Stimulated activated CD8-positive, alpha-beta memory T cell treated with anti-CD3 and anti-CD28 coated beads, Interleukin-15, amount 100 ng/mL, for 48 hours (primary cell): Measurements from ENCODE around the gene PHEX.
"Not testable (repeated sequence)": the region's sequence is repeated elsewhere in the genome, so short reads cannot be mapped to it uniquely, and the experiment has no call there.

Source experiments
- DNase-seq, 2 donors: peaks; one replicate each; pipeline ENCODE4 v3.0.0-alpha.2; 2020; ENCODE audit warnings: low read depth in 2 of 2

The PHEX gene

DNA sequence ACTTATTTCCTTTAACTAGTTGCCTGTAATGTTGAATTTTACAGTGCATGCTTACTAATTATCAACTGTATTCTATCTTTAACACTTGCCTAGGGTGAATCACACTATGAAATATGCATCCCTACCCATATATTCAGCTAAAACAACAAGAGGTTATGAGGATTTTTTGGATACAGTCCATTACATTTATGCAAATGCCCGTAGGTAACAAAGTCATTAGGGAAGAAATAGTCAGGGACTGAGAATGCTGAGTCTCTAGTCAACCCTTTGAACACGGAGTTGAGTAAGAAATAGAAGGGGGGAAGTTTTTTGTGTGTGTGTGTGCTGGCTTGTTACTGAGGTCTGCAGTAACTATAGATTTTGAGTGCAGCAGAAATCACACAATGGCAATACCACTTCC lies 214.5 kb downstream of the PHEX start:
- no peak for DNase-seq

DNA sequence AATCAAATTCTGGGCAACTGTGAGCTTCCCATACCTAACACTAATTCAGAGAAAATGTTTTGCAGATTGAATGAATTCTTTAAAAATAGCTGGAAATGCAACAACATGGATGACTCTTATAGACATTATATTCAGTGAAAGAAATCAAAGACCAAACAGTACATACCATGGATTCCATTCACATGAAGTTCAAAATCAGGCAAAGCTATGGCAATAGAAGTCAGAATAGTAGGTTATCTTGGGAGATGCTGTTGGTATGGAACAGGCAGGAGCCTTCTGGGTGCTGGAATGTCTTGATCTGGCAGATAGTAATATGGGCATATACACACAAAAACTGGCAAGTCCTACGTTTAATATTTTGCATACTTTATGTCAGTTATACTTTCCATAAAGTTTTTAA lies 215.0 kb downstream of the PHEX start:
- DNase-seq: no peak

DNA sequence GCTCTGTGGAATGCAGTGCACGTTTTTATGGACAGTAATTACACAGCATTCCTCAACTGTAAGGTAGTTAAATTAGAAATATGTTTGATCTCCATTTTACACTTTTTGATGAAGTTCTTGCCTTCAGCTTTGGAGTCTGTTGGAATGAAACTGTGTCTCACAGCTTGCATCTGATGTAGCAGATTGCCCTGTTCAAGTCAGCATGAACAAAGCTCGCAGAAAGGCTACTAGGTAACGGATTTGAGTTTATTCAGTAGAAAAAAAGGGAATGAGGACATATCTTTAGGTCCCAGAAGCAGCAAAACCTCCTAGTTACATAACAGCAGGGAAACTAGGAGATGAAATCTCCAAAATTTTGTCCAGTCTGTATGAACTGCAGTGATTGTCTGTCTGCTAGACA lies 216.3 kb downstream of the PHEX start:
- no peak for DNase-seq

DNA sequence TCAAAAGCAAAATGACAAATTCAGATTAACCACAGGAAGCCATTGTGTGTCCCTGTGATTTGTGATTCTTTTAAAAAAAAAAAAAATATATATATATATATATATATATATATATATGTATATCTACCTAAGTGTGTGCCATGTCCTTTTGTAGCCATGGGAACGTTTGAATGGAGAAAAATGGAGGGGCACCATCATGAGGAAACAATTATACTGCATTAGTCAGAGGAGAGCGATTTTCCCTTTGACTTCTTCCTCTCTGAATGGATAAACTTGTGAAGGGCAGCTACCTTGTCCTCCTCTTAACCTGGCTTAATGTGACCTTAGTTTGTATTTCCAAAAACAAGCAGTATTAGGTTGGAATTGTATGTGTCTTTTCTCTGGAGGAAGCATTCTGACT lies 217.2 kb downstream of the PHEX start:
- DNase-seq: no peak

DNA sequence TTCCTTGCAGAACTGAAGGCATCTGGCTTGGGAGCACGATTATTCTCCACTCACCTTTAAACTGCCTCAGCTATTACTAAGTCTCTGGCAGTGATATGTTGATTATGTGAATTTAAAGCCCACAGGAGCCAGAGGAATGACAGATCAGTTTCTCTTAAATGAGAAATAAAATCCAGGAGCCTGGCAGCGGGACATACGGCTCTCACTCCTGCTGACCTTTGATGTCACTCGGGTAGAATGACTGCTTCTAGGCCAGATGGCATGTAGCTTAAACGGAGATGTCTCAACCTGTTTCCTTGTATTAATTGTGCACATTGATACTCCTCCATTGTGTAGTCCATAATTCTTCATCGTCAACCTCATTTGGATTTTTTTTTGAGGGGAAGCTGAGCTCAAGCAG lies 236.6 kb downstream of the PHEX start:
- no peak for DNase-seq

DNA sequence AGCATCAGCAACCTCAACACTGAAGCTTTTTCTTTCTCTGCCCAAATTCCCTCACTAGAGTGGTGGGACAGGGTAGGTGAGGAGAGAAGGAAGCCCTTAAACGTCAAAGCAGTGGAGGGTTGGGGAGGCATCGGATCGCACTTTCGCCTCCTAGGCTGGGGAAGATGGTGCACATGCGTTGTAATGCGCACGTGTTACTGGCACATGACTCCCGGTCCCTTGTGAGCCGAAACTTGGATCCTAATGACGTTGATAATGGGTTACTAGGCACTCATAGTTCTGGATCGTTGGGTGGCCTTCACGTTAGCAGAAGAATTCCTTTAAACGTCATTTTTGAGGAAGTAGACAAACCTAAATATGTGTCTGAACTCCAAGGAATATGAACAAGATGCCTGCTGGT lies 240.5 kb downstream of the PHEX start, which contains the start of gene CBLL2:
CBLL2 (plus strand) TSS at position 301 of the 400 bp plus-strand sequence; CDS start at position 380, 79 bp downstream.
- DNase-seq: no peak

DNA sequence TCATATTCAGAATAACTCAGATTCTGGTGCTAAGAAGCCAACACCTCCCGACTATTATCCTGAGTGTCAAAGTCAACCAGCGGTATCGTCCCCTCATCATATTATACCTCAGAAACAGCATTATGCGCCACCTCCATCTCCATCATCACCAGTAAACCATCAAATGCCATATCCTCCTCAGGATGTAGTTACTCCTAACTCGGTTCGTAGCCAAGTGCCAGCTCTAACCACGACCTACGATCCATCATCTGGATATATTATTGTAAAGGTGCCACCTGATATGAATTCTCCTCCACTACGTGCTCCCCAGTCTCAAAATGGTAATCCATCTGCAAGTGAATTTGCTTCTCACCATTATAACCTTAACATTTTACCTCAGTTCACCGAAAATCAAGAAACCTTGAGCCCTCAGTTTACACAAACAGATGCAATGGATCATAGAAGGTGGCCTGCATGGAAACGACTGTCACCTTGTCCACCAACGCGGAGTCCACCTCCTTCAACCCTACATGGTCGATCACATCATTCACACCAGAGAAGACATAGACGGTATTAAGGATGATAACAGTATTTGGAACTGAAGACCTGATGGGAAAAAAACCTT lies 241.7 kb downstream of the PHEX start:
- no peak for DNase-seq

DNA sequence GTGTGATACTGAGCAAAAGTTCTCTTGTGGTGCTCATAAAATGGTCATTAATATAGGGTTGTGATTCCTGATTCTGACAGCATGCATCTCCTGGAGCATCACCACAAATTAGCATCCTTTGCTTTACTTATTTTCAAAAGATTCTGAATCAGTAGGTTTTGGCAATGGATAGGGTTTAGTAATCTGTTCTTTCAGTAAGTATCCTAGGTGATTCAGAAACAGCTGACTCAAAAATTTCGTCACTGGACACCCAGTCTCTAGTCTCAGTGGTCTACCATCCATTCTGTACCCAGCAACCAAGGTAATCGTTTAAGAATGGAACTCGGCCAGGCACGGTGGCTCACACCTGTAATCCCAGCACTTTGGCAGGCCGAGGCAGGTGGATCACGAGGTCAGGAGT lies 244.7 kb downstream of the PHEX start:
- no peak for DNase-seq

DNA sequence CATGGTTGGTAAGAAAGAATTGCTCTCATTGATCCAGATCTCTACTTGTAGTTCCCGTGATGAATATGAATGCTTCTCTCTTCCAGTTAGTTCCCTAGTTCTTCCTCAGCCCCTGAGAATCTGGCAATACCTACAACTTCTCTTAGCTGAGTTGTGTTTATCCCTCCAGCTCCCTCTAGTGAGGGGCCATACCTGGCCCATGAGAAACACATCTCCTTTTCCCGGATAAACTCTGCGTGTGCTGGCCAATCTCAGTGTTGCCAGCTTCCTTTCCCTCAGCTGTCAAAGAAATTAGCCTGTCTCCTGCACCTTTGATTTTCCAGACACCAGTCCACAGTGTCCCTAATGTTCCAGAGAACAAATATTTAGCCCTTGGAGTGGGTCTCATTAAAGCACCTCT lies 246.2 kb downstream of the PHEX start:
- DNase-seq: no peak

DNA sequence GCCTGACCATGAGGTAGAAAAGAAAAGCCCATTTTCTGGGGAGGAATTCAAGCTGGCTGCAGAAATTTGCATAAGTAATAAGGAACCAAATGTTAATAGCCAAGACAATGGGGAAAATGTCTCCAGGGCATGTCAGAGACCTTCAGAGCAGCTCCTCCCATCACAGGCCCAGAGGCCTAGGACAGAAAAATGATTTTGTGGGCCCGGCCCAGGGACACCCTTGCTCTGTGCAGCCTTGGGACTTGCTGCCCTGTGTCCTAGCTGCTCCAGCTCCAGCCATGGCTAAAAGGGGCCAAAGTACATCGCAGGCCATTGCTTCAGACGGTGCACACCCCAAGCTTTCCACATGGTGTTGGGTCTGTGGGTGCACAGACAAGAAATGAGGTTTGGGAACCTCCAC lies 257.1 kb downstream of the PHEX start:
- DNase-seq: not testable (repeated sequence)

DNA sequence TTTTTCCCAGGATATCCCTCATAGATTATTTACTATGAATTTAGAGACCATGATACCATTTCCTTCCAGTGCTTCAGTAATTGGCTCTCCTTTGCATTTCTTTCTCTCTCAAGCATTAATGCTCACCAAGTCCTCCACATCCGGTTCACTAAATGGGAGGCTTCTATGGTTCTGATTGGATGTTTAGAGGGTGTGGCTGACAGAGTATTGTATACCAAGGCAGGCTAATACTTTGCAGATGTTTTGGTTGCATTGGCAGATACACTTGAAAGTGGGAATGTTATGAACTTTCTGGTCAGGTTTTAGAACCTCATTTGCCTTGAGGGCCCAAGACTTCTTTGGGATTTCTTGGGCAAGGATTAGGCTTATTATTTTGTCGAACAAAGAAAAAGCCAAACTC lies 264.7 kb downstream of the PHEX start:
- DNase-seq: no peak

DNA sequence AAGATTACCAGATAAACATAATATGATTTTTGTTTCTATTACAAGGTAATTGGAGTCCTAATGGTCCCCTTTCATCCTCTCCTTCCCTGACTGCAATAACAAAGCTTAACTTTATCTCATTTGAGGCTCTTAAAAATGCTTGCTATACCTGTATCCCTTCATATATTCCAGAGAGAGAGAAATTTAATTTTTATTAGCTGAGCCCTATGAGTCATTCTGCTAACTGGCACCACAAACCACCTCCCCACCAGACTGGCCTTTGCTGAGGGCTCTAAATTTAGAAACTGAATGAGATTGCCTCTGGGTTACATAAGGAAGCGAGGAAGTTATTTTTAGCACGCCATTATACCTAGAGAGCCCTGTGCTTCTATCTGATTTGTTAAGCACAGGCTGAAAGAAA lies 268.0 kb downstream of the PHEX start:
- no peak for DNase-seq
